Measurements from ENCODE around the gene TTC39C.

Gene TTC39C

GRCh38 chr18:24180048-24180447 lies 165.5 kb downstream of the TTC39C start:
- no peak for TF ChIP-seq ZFX (IDR thresholded peaks at IDR 0.05; ENCODE audit: borderline replicate concordance)
- TF ChIP-seq, protein P1, sequence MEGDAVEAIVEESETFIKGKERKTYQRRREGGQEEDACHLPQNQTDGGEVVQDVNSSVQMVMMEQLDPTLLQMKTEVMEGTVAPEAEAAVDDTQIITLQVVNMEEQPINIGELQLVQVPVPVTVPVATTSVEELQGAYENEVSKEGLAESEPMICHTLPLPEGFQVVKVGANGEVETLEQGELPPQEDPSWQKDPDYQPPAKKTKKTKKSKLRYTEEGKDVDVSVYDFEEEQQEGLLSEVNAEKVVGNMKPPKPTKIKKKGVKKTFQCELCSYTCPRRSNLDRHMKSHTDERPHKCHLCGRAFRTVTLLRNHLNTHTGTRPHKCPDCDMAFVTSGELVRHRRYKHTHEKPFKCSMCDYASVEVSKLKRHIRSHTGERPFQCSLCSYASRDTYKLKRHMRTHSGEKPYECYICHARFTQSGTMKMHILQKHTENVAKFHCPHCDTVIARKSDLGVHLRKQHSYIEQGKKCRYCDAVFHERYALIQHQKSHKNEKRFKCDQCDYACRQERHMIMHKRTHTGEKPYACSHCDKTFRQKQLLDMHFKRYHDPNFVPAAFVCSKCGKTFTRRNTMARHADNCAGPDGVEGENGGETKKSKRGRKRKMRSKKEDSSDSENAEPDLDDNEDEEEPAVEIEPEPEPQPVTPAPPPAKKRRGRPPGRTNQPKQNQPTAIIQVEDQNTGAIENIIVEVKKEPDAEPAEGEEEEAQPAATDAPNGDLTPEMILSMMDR (IDR thresholded peaks at IDR 0.05), result no peak
- H3K27ac ChIP-seq, result no peak overlapping the region

DNA sequence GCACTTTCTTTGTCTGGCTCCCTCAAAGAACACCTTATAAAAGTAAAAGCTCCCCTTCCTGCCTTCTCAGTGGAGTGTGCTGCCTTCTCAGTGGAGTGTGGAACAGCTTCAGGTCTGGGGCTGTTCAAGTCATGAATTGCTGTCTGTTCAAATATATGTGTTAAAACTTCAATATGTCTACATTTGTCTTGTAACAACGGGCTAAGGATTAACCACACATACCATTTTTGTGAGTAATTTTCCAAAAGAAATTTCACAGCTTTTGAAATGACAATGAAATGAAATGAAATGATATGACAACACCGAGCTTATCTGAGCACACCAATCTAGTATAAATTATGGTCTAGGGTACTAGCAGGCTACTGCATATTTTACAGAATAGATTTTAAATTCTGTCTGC lies 167.3 kb downstream of the TTC39C start:
- TF ChIP-seq, protein P1 (IDR thresholded peaks at IDR 0.05), result no peak
- TF ChIP-seq ZFX (IDR thresholded peaks at IDR 0.05; ENCODE audit: borderline replicate concordance), result no peak
- H3K27ac ChIP-seq, result no peak overlapping the region

All from 22Rv1 (cell line).